Left ventricle myocardium superior (tissue), 1 donor: Measurements from ENCODE around the gene SERTAD2. TPM values are rescaled to one million over a fixed set of nuclear protein-coding genes. Genes with fewer than 3 reads are reported as not detected.

Source experiments
- ATAC-seq: fragments of 200-7000 bp; cut with Tn5 transposase; one replicate; pipeline ENCODE4 v1.9.1; 2020; ENCODE audit warnings: mild to moderate bottlenecking, moderate library complexity
- DNase-seq: peaks from one replicate; pipeline ENCODE4 v3.0.0-alpha.2; 2020
- intact Hi-C: fragments of 100-400 bp; cut with micrococcal nuclease; formaldehyde crosslinking; loops from one replicate; pipeline ENCODE4 v1.11.0; 2022
- total RNA-seq: library from RNA; stranded (reverse); fragmentation: NEBNext Ultra II Directional; extraction: Animal tissue kit (Norgen Biotek cat#: 25700); gene quantifications from one replicate; pipeline ENCODE4 v1.2.1, GENCODE V29; 2021
- donor health status: DM: no; HTN: yes; CAD: no; lungs with severe emphysema.

SERTAD2 gene
- total RNA-seq, 1 donor from 2014 or later, result 14.6 TPM

- DNase-seq (no peak), ATAC-seq (no peak)
- intact Hi-C loops, result no loop called here
Measured at GRCh38 chr2:64635976-64636911, 17.5 kb downstream of the SERTAD2 start.

DNA sequence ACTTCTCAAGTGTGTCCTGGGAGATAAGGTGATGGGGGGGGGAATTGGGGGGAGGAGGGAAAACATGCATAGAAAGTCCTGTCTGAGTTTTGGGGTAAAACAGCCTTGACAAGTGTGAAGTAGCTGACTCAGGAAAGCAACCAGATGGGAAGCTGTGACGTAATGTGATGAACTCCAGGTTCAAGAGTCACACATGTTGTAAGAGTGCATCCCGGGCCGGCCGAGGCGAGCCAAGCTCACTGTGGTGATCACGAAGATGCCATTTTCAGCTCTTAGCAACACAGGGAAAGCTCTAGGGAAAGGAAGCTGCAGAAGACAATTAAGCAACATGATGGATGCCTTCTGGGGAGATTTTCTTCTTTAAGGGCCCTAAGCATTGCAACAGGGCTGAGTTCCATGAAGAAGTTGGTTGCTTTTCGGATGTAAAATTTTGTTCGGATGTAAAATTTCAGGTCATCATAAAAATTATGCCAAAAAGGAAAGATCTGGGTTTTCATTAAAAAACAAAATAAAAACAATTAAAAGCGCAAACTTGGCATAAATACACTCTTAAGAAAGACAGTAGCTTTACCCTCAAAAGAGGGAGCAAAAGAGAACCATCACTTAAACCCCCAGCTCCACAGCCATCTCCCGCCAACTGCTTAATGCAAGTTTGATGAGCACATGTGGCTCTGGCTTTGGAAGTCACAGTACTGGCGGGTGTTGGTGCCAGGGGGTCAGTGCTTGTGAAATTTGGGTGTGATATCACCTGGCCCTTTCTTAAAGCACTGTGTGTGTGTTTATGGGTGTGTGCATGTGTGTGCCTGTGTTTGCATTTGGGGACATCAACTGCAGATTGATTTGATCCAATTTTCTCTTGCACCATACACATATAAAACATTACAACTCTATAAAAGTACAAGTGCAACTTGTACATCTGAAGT is 19.1 kb downstream of the SERTAD2 start:
- ATAC-seq (no peak), DNase-seq (no peak)
- intact Hi-C loops, result no loop called here

- intact Hi-C loops, result no loop called here
- ATAC-seq, result no peak
- DNase-seq, result no peak
Measured at GRCh38 chr2:64632835-64633819, 20.6 kb downstream of the SERTAD2 start.

- intact Hi-C loops, result no loop called here
- DNase-seq (no peak), ATAC-seq (no peak)
Measured at GRCh38 chr2:64631771-64632170, 21.9 kb downstream of the SERTAD2 start.

- intact Hi-C loops, result no loop called here
- ATAC-seq (no peak), DNase-seq (no peak)
Measured at GRCh38 chr2:64630752-64631151, 23.0 kb downstream of the SERTAD2 start.

GRCh38 chr2:64629875-64630274 is 23.8 kb downstream of the SERTAD2 start:
- intact Hi-C loops, result no loop called here
- no peak for ATAC-seq
- no peak for DNase-seq

DNA sequence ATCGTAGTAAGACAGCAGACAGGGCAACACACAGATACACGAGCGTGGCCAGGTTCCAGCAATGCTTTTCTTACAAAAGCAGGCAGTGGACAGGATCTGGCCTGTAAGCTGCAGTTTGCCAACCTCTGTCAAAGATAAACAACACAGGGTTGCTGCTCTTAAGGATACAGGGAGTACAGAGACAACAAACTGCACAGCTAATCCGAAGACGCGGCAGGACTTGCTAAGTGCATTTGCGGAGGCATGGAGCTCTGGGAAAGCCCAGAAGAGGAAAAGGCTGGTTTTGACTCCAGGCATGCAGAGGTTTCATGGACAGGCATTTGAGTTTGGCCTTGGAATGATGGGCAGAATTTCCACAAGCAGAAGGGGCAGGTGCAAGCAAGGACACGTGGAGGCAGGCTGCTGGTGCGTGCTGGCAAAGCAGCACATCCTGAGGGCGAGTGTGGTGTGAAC is 24.4 kb downstream of the SERTAD2 start:
- ATAC-seq, result peak; percentile 59
- DNase-seq, result no peak
- intact Hi-C loops, result no loop called here

- ATAC-seq (no peak), DNase-seq (no peak)
- intact Hi-C loops, result no loop called here
Measured at GRCh38 chr2:64627860-64628841, 25.6 kb downstream of the SERTAD2 start.

DNA sequence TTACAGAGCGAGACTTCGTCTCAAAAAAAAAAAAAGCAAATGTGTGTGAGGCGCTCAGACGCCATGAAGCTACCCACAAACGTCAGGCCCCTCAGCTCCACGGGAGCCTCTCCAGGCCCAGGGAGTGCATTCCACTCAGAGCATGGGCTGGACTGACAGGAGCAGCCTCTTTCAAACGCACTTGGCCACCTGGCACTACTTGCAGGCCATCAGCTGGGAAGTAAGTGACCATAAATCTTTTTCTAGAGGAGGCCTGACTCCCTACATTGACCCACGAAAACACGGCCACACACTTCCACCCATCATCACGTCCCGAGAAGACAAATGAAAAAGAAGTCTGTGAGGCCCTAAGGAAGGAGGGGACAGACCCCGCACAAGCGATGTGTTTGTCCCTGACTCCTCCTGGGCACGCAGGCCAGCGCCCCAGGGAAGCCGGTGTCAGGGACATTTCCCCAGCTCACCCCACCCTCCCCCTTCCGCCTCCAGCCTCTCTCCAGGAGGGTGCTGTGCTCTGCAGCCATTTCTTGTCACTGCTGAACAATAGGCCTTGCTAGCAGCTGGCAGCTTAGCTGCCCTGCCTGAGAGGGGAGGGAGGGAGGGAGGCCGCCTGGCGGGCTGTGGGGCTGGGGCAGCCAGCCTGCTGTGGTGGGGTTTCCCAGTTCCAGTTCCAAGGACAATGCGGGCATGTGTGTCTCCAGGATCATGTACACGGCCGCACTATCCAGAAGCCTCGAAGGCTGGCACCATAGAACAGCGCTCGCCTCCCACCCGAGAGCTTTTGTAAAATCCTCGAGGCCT is 26.6 kb downstream of the SERTAD2 start:
- ATAC-seq (no peak), DNase-seq (no peak)
- intact Hi-C loops, result no loop called here

GRCh38 chr2:64626146-64626809 is 27.4 kb downstream of the SERTAD2 start:
- ATAC-seq (no peak), DNase-seq (no peak)
- intact Hi-C loops, result no loop called here

DNA sequence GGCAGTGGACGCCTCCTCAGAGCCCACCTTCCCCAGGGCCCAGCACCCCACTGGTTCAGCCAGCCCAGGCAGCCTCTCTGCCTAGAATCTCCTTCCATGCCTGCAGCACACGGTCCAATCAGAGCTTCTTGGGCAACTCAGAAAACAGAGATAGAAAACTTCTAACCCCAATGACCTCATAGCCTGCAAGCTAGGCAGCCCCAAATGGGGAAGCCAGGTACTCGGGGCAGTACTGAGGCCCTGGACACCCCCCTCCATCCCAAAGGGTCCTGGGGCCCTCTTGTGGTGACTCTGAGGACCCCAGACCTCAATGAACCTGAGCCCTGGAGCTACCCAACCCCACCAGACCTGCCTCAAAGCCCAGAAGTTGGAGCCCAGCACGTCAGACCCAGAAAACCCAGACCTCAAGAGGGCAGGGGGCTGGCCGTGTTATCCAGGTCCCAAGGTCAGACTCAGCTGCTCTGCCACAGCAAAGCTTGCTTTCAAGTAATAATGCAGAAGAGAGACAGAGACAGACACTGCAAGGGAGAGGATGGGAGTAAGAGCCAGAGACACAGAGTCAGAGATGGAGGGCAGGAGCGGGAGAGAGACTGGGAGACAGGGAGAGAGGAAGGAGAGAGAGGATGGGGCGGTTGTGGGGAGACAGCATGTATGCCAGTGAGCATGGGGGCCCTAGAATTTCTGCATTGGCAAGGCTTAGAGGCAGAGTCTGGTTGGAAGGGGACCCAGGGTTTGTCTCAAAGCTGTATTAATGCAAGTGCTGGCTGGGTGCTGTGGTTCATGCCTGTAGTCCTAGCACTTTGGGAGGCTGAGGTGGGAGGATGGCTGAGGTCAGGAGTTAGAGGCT is 28.2 kb downstream of the SERTAD2 start:
- no peak for DNase-seq
- no peak for ATAC-seq

GRCh38 chr2:64624862-64625261 is 28.9 kb downstream of the SERTAD2 start:
- DNase-seq (no peak), ATAC-seq (no peak)
- intact Hi-C loops, result no loop called here

More for the DNA sequence above, 28.2 kb downstream of the SERTAD2 start:
- intact Hi-C loops, result no loop called here

GRCh38 chr2:64624108-64624610 is 29.6 kb downstream of the SERTAD2 start:
- ATAC-seq (no peak), DNase-seq (no peak)
- intact Hi-C loops, result no loop called here

DNA sequence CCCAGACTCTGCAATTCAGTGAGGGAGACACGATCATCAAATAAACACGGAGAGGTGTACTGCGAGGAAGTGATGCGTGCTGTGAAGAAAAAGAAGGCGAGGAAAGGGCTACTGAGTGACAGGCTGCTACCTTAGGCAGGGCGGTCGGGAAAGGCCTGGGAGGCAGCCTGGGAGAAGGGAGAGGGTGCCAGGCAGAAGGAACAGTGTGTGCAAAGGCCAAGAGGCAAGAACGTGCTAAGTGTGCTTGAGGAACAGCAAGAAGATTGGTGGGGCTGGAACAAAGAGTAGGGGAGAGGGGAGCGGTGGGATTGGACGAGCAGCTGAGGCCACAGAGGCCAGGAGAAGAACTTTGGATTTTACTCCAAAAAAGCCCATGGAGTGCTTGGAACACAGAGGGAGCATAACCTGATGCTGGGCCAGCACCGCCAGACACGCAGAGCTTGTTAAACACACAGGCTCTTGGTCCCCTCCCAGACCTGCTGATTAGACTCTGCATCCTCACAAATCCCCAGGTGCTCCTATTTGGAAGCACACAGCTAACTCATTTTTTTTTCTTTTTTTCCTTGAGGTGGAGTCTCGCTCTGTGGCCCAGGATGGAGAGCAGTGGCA is 30.4 kb downstream of the SERTAD2 start:
- ATAC-seq, result no peak
- no peak for DNase-seq

More for the DNA sequence above, 30.4 kb downstream of the SERTAD2 start:
- intact Hi-C loops, result no loop called here
